HTERT RPE-1 (cell line): ENCODE measurements around the gene IFIT5.
"Not testable (repeated sequence)": the region's sequence is repeated elsewhere in the genome, so short reads cannot be mapped to it uniquely, and the experiment has no call there.

Experiments used
- in situ Hi-C: fragments of 300-500 bp; cut with MboI; formaldehyde crosslinking; loops from 4 replicates; pipeline ENCODE4 v1.14.3; 2020; ENCODE audit warnings: low sequenced_read_pairs

The IFIT5 gene

GRCh38 chr10:89392974-89393373, 21.4 kb upstream of the IFIT5 start:
- in situ Hi-C loops, result no loop called here

- in situ Hi-C loops, result no loop called here
These were observed 20.5 kb upstream of the IFIT5 start for GRCh38 chr10:89393898-89394297.

GRCh38 chr10:89395141-89395540, 19.2 kb upstream of the IFIT5 start:
- in situ Hi-C loops, result no loop called here

- in situ Hi-C loops, result no loop called here
These were observed 16.2 kb upstream of the IFIT5 start for GRCh38 chr10:89398003-89398749.

- in situ Hi-C loops, result no loop called here
These were observed 14.4 kb upstream of the IFIT5 start for GRCh38 chr10:89399956-89400355.

GRCh38 chr10:89403043-89403442, 11.3 kb upstream of the IFIT5 start:
- in situ Hi-C loops, result no loop called here

GRCh38 chr10:89404104-89405047, 10.0 kb upstream of the IFIT5 start:
- in situ Hi-C loops, result no loop called here

- in situ Hi-C loops, result not testable (repeated sequence)
These were observed 8.2 kb upstream of the IFIT5 start for GRCh38 chr10:89406178-89406577.

GRCh38 chr10:89407792-89408191, 6.6 kb upstream of the IFIT5 start:
- in situ Hi-C loops, result not testable (repeated sequence)

- in situ Hi-C loops, result not testable (repeated sequence)
These were observed 5.1 kb upstream of the IFIT5 start for GRCh38 chr10:89409282-89409681.

GRCh38 chr10:89410551-89410950, 3.8 kb upstream of the IFIT5 start:
- in situ Hi-C loops, result not testable (repeated sequence)

GRCh38 chr10:89411135-89411534, 3.2 kb upstream of the IFIT5 start:
- in situ Hi-C loops, result not testable (repeated sequence)

- in situ Hi-C loops, result not testable (repeated sequence)
These were observed 2.1 kb upstream of the IFIT5 start for GRCh38 chr10:89412276-89412675.

- in situ Hi-C loops, result no loop called here
These were observed 913 bp upstream of the IFIT5 start for GRCh38 chr10:89413398-89413912.

- in situ Hi-C loops, result no loop called here
These were observed 782 bp downstream of the IFIT5 start for GRCh38 chr10:89414879-89415821.

GRCh38 chr10:89416465-89416864, 2.1 kb downstream of the IFIT5 start:
- in situ Hi-C loops, result no loop called here

GRCh38 chr10:89419548-89419947, 5.2 kb downstream of the IFIT5 start:
- in situ Hi-C loops, result no loop called here

GRCh38 chr10:89421018-89421476, 6.7 kb downstream of the IFIT5 start:
- in situ Hi-C loops, result no loop called here

GRCh38 chr10:89425000-89425399, 10.6 kb downstream of the IFIT5 start:
- in situ Hi-C loops, result loop anchor here (25.0 kb wide), 1 partner anchor 137 kb away; no protein-coding TSS in a partner anchor

GRCh38 chr10:89426230-89426868, 12.0 kb downstream of the IFIT5 start:
- in situ Hi-C loops, result loop anchor here (25.0 kb wide), 1 partner anchor 136 kb away; no protein-coding TSS in a partner anchor
